ENCODE results near the gene MRAP. TPM values are rescaled to one million over a fixed set of nuclear protein-coding genes. Genes with fewer than 3 reads are reported as not detected.

The MRAP gene
- total and polyA plus RNA-seq, 9 donors = 0.58 to 67.5 (median 2.3) TPM; not detected in 1

GRCh38 chr21:32322676-32323075 is 24.0 kb downstream of the MRAP start:
- DNase-seq = no peak
- Histone ChIP-seq H3K4me1 (ENCODE audit: insufficient read depth) (no peaks in the 10 kb centered on the region), H3K36me3 (no peaks in the 10 kb centered on the region), H3K9me3 (no peaks in the 10 kb centered on the region), H3K27me3 (no peaks in the 10 kb centered on the region), H3K27ac (no peak overlapping the region), H3K4me3 (no peak overlapping the region)
- intact Hi-C loops (cut with DNase I) = no loop called here
- TF ChIP-seq POLR2A (IDR thresholded peaks at IDR 0.05) = no peak
- WGBS, 3 donors = 90 to 98% (median 92%) methylated on average over 10 of the region's 10 CpGs

GRCh38 chr21:32325706-32326105 is 27.1 kb downstream of the MRAP start:
- no peaks in the 10 kb centered on the region for H3K36me3 ChIP-seq
- no peak for DNase-seq
- H3K4me3 ChIP-seq = no peak overlapping the region
- H3K4me1 ChIP-seq (ENCODE audit: insufficient read depth) = peaks cover 3% of the 10 kb centered on the region
- no peaks in the 10 kb centered on the region for H3K9me3 ChIP-seq
- H3K27me3 ChIP-seq = no peaks in the 10 kb centered on the region
- WGBS, 3 donors = 87 to 97% (median 95%) methylated on average over 8 of the region's 8 CpGs
- TF ChIP-seq POLR2A (IDR thresholded peaks at IDR 0.05) (no peak), CTCF (IDR thresholded peaks at IDR 0.05) (no peak), EP300 (IDR thresholded peaks at IDR 0.05) (no peak)
- intact Hi-C loops (cut with DNase I) = no loop called here
- H3K27ac ChIP-seq = no peak overlapping the region

GRCh38 chr21:32328595-32328994 is 29.9 kb downstream of the MRAP start:
- Histone ChIP-seq H3K27me3 (no peaks in the 10 kb centered on the region), H3K9me3 (no peaks in the 10 kb centered on the region), H3K27ac (peak overlapping the region; percentile 28 to 37), H3K4me1 (ENCODE audit: insufficient read depth) (peaks cover 3% of the 10 kb centered on the region), H3K36me3 (no peaks in the 10 kb centered on the region), H3K4me3 (no peak overlapping the region)
- 2 to 7% (median 4%) methylated on average over 3 of the region's 3 CpGs for WGBS, 3 donors
- TF ChIP-seq POLR2A (IDR thresholded peaks at IDR 0.05) (no peak), EP300 (IDR thresholded peaks at IDR 0.05) (no peak), CTCF (IDR thresholded peaks at IDR 0.05) (no peak)
- intact Hi-C loops (cut with DNase I) = no loop called here
- peak in 1 of 5 donors; percentile 7 for DNase-seq

GRCh38 chr21:32329331-32329730 is 30.7 kb downstream of the MRAP start:
- WGBS, 3 donors = 37 to 57% (median 48%) methylated on average over 2 of the region's 2 CpGs
- DNase-seq = peak in 2 of 5 donors; percentile 26 to 44
- no peaks in the 10 kb centered on the region for H3K9me3 ChIP-seq
- peak overlapping the region; percentile 8 to 28 for H3K27ac ChIP-seq
- no peaks in the 10 kb centered on the region for H3K36me3 ChIP-seq
- H3K4me3 ChIP-seq = no peak overlapping the region
- TF ChIP-seq CTCF (IDR thresholded peaks at IDR 0.05) = no peak
- TF ChIP-seq EP300 (IDR thresholded peaks at IDR 0.05) = no peak
- TF ChIP-seq POLR2A (IDR thresholded peaks at IDR 0.05) = no peak
- intact Hi-C loops (cut with DNase I) = no loop called here
- no peaks in the 10 kb centered on the region for H3K27me3 ChIP-seq
- H3K4me1 ChIP-seq (ENCODE audit: insufficient read depth) = peaks cover 3% of the 10 kb centered on the region

GRCh38 chr21:32329776-32330175 is 31.1 kb downstream of the MRAP start:
- peaks cover 3% of the 10 kb centered on the region for H3K4me1 ChIP-seq (ENCODE audit: insufficient read depth)
- H3K27me3 ChIP-seq = no peaks in the 10 kb centered on the region
- WGBS, 3 donors = 63 to 81% (median 80%) methylated on average over 3 of the region's 3 CpGs
- no peak overlapping the region for H3K4me3 ChIP-seq
- no peak for DNase-seq
- H3K36me3 ChIP-seq = no peaks in the 10 kb centered on the region
- H3K27ac ChIP-seq = peak overlapping the region in 1 of 2 donors; percentile 8
- no peaks in the 10 kb centered on the region for H3K9me3 ChIP-seq
- intact Hi-C loops (cut with DNase I) = no loop called here
- TF ChIP-seq CTCF (IDR thresholded peaks at IDR 0.05) (no peak), EP300 (IDR thresholded peaks at IDR 0.05) (no peak), POLR2A (IDR thresholded peaks at IDR 0.05) (no peak)
